LNCaP clone FGC (cell line): ENCODE measurements around the gene SDK2.

ENCODE experiments used
- DNase-seq: peaks from one replicate; pipeline ENCODE4 v3.0.0-alpha.2; 2011; ENCODE audit warnings: low read depth
- H3K4me3 ChIP-seq: 2 replicates; pipeline ENCODE4 v1.5.1; 2011; ENCODE audit warnings: mild to moderate bottlenecking, low read depth, low read length, control low read depth
- CTCF ChIP-seq: IDR thresholded peaks from 2 replicates; pipeline ENCODE4 v1.5.1; 2012; ENCODE audit warnings: mild to moderate bottlenecking; ENCODE audit not compliant: control insufficient read depth, insufficient read depth; ENCODE audit errors: extremely low read depth

The SDK2 gene

GRCh38 chr17:73644145-73645049, at the start of gene SDK2:
Gene SDK2, minus strand, starts transcription at chr17:73644445. Its CDS starts 357 bp downstream, at chr17:73644088.
- H3K4me3 ChIP-seq: peak within 1 kb of the TSS; percentile 32; the same call in 1 of the 2 replicates
- no peak for TF ChIP-seq CTCF
- no peak for DNase-seq

- TF ChIP-seq CTCF: no peak
- DNase-seq: no peak
These were observed 48.8 kb upstream of the SDK2 start for GRCh38 chr17:73693071-73693470.

GRCh38 chr17:73691321-73691766, 47.1 kb upstream of the SDK2 start:
- DNase-seq: no peak
- no peak overlapping the region for H3K4me3 ChIP-seq
- no peak for TF ChIP-seq CTCF

More at GRCh38 chr17:73693071-73693470, 48.8 kb upstream of the SDK2 start:
- no peak overlapping the region for H3K4me3 ChIP-seq

GRCh38 chr17:73690676-73691075, 46.4 kb upstream of the SDK2 start:
- no peak for DNase-seq
- no peak for TF ChIP-seq CTCF
- no peak overlapping the region for H3K4me3 ChIP-seq

- H3K4me3 ChIP-seq: no peak overlapping the region
- no peak for TF ChIP-seq CTCF
- DNase-seq: no peak
These were observed 45.5 kb upstream of the SDK2 start for GRCh38 chr17:73689596-73690275.

GRCh38 chr17:73686961-73687360, 42.7 kb upstream of the SDK2 start:
- H3K4me3 ChIP-seq: no peak overlapping the region
- DNase-seq: no peak
- TF ChIP-seq CTCF: no peak
